Peyer's patch (tissue), 4 donors: Measurements from ENCODE around the gene MAN1B1.

Experiments used
- CTCF ChIP-seq, 6 experiments: fragments of 450-650 bp in 4 of 6; fragments of 200-600 bp in 2 of 6; sonication (generic) in 1 of 6; IDR thresholded peaks; one replicate each; pipeline ENCODE4 v1.5.1; 2017 to 2019; ENCODE audit warnings: antibody characterized with exemption in 6 of 6, mild to moderate bottlenecking in 3 of 6, moderate library complexity in 1 of 6
- POLR2A ChIP-seq, 2 donors: fragments of 450-650 bp; IDR thresholded peaks; one replicate each; pipeline ENCODE4 v1.5.1; 2017; ENCODE audit warnings: antibody characterized with exemption in 2 of 2, mild to moderate bottlenecking in 2 of 2, moderate library complexity in 2 of 2

- TF ChIP-seq CTCF (IDR thresholded peaks at IDR 0.05), result no peak
- no peak for TF ChIP-seq POLR2A (IDR thresholded peaks at IDR 0.05)
These were observed 21.3 kb upstream of the MAN1B1 start for GRCh38 chr9:137065336-137065967.
